GM15510 (cell line): ENCODE measurements around the gene SLC35F1.

Experiments
- POLR2A ChIP-seq: IDR thresholded peaks from 3 replicates; pipeline ENCODE4 v1.6.1; 2011; ENCODE audit warnings: borderline replicate concordance; ENCODE audit not compliant: insufficient read length; ENCODE audit errors: extremely low read depth

SLC35F1 gene

DNA sequence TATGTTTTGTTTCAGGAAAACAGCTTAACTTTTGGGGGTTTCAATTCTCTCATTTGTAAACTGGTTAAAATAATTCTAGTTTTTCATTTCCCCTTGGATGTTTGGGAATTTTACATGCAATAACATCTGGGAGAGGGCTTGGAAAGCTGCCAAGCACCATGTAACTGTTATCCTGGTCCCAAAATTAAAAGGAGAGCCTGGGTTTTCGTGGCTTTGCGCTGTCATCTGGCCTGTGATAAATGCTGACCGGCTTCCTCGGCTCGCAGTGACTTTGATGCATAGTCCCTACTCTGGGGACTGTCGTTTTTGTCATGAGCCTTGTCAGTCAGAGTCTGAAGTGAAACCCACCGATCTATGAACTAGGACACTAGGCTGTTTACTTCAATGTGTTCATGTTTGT is 12.2 kb downstream of the SLC35F1 start:
- TF ChIP-seq POLR2A: no peak

DNA sequence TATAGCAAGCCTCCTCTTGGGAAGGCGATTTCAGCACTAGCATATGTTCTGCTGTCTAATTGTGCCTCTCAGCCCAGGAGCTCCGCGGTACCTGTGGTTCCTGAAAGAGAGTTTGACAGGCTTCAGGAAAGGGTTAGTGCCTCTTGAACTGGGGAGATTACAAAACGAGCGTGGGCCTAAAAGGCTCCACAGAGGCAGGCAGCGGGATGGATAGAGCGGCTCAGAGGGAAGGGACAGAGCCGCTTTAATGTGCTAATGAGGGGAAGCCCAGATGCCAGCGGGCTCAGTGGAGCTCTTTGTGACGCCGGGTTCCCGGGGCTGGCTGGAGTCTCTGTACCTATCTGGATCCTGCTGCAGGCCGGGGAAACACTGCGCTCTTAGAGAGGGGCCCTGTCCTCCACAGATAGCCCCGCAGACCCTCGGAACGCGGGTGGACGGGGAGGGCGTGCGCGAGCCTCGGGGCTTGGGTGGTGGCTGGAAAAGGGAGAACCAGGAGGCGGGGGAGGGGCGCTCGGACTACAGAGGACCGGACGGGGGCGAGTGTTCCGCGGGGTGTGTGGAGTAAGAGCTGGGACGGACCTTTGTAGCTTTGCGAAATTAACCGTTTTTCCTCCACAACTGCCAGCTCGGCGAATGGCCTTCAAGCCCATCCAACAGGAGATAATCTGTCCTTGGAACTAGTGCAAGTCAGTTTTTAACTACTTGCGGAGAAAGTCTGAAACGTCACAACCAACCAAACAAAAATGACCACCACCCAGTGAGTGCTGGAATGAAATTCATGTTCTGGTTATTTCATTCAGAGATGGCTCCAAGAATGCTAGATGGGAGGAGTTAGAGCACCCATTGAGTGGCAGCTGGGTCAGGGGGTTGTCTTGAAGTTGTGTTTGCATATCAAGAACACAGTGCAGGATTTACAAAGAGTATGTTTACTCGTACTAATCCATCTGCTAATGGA is 13.0 kb downstream of the SLC35F1 start:
- TF ChIP-seq POLR2A: no peak

DNA sequence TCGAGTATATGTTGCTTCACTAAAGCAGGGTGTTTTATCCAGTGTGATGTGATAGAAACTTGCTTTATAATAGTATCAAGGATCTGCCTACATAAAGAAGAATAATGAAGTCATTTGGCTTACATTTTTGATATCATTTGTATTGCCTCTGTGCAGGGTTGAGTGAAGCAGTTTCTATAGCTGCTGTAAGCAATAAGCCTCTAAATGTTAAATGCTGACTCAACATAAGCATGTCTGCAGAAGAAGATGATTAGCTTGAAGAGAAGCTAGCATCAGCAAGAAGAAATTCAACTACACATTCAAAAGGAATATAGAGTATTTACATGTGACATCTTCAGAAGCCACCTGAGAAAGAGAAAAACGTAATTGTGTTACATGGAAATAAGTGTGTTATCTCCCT is 17.6 kb downstream of the SLC35F1 start:
- TF ChIP-seq POLR2A: no peak

DNA sequence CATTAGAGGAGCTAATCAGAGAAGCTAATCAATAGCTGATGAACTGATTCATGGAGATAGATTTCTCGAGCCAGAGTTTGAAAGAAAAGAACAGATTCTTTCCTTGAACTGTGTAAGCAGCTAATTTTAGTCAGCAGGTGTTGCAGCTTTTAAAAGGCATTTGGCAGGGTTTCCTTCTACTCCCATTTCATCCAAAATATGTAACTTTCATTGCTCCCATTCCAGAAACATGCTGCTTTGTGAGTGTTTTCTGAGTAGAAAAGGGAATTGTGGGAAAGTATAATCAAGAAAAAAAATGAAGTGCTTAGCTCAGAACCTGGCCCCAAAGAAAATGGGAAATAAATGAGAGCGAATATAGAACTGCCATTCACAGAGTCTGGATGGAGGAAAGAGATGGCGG is 20.8 kb downstream of the SLC35F1 start:
- no peak for TF ChIP-seq POLR2A

DNA sequence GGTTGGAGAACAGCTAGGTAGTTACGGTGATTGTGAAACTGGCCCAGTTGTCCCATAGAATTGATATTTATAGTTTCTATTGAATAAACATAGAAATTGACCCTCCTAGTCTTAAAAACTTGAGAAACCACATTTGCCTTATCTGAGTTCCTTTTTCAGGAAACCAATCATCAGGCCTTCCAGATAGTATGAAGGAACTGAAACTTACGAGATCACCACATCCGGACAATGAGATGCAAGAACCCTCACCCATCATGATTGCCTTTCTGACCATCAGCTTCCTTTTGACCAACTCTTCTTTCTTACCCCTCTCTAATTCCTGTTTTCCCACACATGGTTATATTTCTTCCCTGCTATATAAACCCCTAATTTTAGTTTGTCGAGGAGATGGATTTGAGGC is 21.8 kb downstream of the SLC35F1 start:
- no peak for TF ChIP-seq POLR2A

DNA sequence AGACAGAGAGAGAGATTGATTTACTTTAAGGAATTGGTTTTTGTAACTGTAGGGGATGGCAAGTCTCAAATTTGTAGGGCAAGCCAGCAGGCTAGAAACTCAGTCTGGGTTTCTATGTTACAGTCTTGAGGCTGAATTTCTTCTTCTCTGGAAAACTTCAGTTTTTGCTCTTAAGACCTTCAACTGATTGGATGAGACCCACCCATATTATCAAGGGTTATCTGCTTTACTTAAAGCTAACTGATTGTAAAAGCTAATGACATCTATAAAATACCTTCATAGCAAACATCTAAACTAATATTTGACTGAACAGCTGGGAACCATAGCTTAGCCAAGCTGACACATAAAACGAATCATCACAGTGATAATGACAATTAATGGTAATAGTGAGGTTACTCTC is 22.4 kb downstream of the SLC35F1 start:
- TF ChIP-seq POLR2A: no peak

DNA sequence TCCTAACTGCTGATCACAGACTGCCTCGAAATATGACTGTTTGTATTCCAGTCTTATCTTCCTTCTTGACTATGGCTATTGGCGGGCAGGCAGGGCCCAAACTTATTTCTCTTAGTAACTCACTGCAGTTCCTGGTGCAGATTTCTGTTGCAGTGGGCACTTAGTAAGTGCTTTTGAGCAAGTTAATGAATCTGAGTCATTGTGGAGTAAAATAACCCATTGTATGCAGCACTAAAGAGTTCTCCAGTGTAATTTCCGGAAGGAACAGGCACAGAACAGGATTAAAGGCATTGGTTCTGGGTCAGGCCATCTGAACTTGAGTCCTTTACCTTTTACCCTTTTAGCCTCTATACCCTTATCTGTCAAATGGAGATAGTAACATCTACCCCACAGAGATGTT is 23.6 kb downstream of the SLC35F1 start:
- no peak for TF ChIP-seq POLR2A

DNA sequence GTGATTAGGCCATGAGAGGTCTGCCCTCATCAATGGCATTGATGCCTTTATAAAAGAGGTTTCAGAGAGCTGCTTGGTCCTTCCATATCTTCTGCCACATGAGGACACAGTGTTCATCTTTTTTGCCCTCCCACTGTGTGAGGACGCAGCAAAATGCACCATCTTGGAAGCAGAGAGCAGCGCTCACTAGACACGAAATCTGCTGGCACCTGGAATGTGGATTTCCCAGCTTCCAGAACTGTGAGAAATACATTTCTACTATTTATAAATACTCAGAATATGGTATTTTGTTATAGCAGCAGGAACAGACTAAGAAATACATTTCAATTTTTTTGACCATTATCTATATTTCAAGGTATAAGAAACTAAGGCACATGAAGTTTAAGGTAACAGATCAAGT is 24.9 kb downstream of the SLC35F1 start:
- TF ChIP-seq POLR2A: no peak

DNA sequence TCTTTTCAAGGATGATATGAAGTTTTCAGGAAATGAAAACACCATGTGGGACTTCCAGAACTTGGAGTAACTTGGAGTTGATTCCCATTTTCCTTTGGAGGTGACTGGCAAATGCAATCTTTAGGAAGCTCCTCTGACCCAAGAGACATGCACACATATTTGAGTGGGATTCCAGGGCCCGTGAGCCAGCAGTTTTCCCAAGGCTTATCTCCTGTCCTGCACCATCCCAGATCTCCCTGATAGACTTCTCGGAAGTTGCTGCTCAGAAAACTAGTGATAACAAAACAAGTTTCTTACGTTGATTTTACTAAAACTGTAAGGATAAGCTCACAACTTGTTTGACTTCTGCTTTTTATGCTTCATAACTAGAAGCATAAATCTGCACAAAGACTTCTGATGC is 25.6 kb downstream of the SLC35F1 start:
- TF ChIP-seq POLR2A: no peak

DNA sequence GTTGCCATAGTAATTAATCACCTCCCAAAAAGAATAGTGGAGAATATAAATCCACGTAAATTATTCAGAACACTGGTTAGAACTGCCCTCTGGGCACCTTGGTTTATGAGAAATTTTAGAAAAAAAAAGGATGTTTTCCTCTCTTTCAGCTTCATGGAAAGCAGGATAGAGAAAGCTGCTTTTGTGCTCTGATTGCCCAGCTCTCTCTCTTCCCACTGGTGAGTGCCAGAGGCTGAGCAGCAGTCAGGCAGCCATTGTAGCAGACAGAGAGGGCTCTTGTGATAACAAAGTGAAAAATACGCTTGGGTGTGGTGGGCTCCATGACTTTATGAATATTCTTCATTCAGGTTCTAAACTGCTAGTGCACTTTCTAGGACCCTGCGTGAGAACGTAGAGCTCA is 26.4 kb downstream of the SLC35F1 start:
- TF ChIP-seq POLR2A: no peak

DNA sequence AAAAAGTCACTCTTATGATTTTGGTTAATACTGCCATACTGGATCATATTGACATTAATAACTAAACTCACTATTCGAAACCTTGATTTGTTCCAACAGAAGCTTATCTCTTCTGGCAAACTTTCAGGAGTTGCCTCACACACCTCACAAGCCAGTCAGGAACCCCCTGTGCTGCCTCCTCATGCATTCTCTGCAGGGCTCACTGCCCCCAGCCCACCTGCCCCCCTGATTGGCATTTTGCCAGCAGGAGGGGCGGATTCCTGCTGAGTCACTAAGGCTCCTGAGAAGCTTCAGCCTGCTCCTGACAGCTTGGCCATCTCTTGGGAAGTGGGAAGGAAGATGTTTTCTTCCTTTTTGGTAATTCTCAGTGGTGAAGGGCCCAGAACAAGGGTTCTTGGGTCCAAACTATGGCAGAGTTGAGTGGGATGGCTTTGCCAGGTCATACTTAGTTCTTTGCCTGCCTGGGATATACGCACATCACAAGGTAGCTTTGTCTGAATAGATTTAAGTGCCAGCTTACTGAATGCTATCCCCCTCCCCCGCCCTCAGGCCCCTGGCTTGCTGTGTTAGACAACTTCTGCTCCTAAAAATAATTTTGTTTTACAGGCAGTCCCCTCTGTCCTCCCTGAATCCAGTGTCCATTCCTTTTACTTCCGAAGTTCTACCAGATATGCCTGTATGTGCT is 31.4 kb downstream of the SLC35F1 start:
- no peak for TF ChIP-seq POLR2A

DNA sequence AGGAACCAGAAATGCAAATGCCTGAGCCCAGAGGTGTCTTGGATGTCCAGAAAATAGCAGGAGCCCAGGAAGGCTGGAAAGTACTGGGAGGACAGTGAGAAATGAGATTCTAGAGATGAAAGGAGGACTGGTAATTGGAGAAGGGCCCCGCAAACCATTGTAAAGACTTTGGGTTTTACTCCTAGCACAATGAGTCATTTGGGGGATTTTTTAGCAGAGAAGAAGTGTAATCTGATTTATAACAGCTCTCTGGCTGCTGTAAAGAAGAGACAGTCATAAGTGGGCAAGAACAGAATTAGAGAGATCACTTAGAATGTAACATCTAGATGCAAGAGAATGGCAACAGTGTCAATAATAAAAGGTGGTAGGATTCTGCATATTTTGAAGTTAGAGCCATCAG is 40.2 kb downstream of the SLC35F1 start:
- no peak for TF ChIP-seq POLR2A

DNA sequence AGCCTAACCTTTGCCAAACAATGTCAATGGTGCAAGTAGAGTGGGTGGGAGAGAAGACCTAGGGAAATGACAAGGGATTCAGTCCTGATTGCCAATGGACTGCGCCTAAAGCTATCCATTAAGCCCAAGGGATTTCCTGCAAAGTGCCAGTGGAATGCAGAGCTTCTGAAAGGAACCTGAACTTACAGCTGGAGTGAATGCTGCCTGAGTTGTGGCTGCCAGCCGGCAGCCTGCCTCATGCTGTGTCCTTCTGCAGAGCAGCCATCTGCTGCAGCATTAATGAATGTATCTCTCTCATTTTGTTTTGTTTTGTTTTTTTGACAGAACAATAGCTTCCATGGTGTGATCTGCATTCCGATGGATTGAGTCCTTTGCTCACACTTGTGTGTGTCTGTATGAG is 44.7 kb downstream of the SLC35F1 start:
- no peak for TF ChIP-seq POLR2A

DNA sequence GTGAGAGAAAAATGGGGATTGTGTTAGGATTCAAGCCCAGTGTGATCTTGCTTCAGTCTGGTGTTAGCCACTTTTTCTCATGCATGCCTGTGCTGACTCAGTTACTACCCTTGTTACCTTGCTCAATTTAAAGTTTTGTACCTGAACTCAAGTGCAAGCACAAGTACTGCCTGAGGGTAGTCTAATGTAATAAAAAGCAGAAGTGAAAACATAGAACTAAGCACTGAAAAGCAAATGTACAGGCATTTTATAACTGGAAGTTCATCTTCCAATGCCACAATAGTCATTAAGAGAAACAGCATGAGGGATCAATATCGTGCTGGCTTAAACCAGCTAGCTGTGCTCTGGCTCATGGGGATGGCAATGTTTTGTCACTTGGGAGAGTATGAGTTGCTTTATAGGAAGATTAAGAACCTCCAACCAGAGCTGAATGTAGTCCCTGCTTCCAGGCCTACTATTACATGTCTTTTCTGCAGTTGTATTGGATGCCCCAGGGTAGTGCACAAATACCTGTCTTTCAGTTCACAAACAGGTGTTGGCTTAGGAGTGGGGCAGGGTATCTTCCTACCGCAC is 48.7 kb downstream of the SLC35F1 start:
- no peak for TF ChIP-seq POLR2A

DNA sequence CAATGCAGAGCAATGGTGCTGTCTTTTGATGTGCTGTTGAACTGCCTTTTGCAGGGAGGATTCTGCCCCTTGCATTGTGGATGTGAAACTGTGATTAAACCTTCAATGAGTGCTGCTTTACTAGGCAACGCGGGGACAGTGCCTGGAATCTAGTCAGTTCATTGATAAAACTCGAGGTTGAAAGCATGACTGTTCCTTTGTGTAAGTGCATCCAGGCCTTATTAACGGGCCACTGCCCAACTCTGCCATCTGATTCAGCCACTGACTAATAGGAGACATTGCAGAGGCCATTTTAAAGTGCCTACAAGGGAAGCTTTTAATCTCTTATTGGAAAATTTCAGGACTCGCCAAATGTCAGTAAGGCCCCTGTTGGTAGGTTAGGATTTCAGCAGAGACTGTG is 49.3 kb downstream of the SLC35F1 start:
- TF ChIP-seq POLR2A: no peak
